ENCODE measurements around the gene IFRD2. TPM values are rescaled to one million over a fixed set of nuclear protein-coding genes. Genes with fewer than 3 reads are reported as not detected.
"Not testable (repeated sequence)": the region's sequence is repeated elsewhere in the genome, so short reads cannot be mapped to it uniquely, and the experiment has no call there.

IFRD2 gene
- polyA plus RNA-seq, 4 donors, result 39.6 to 50.5 (median 45.0) TPM

- no peak for DNase-seq (ENCODE audit: low read depth in 4 of 4, low spot score in 3 of 4)
Measured at GRCh38 chr3:50286322-50287227, 5.7 kb downstream of the IFRD2 start.

- not testable (repeated sequence) for DNase-seq (ENCODE audit: low read depth in 4 of 4, low spot score in 3 of 4)
Measured at GRCh38 chr3:50284121-50284520, 8.1 kb downstream of the IFRD2 start.

GRCh38 chr3:50279255-50280016, 12.8 kb downstream of the IFRD2 start:
- DNase-seq (ENCODE audit: low read depth in 4 of 4, low spot score in 3 of 4), result no peak

- DNase-seq (ENCODE audit: low read depth in 4 of 4, low spot score in 3 of 4), result no peak
Measured at GRCh38 chr3:50278880-50279224, 13.4 kb downstream of the IFRD2 start, which contains the start of gene LSMEM2. TSS of gene LSMEM2 (plus strand) at chr3:50279087. CDS start at chr3:50279114, 27 bp downstream.

- DNase-seq (ENCODE audit: low read depth in 4 of 4, low spot score in 3 of 4), result no peak
Measured at GRCh38 chr3:50278123-50278879, 13.9 kb downstream of the IFRD2 start.

GRCh38 chr3:50276762-50277101, 15.5 kb downstream of the IFRD2 start:
- DNase-seq (ENCODE audit: low read depth in 4 of 4, low spot score in 3 of 4), result no peak

GRCh38 chr3:50275996-50276761, 16.1 kb downstream of the IFRD2 start:
- DNase-seq (ENCODE audit: low read depth in 4 of 4, low spot score in 3 of 4), result no peak

GRCh38 chr3:50275141-50275995, 16.9 kb downstream of the IFRD2 start:
- DNase-seq (ENCODE audit: low read depth in 4 of 4, low spot score in 3 of 4), result no peak

GRCh38 chr3:50274371-50275104, 17.7 kb downstream of the IFRD2 start:
- DNase-seq (ENCODE audit: low read depth in 4 of 4, low spot score in 3 of 4), result no peak

GRCh38 chr3:50273689-50274065, 18.6 kb downstream of the IFRD2 start:
- DNase-seq (ENCODE audit: low read depth in 4 of 4, low spot score in 3 of 4), result no peak

GRCh38 chr3:50272911-50273688, 19.1 kb downstream of the IFRD2 start:
- peak in 2 of 4 donors; percentile 69 to 85 for DNase-seq (ENCODE audit: low read depth in 4 of 4, low spot score in 3 of 4)

- DNase-seq (ENCODE audit: low read depth in 4 of 4, low spot score in 3 of 4), result not testable (repeated sequence)
Measured at GRCh38 chr3:50272538-50272910, 19.7 kb downstream of the IFRD2 start.

- no peak for DNase-seq (ENCODE audit: low read depth in 4 of 4, low spot score in 3 of 4)
Measured at GRCh38 chr3:50271314-50271936, 20.8 kb downstream of the IFRD2 start.

GRCh38 chr3:50270422-50271224, 21.6 kb downstream of the IFRD2 start:
- no peak for DNase-seq (ENCODE audit: low read depth in 4 of 4, low spot score in 3 of 4)

- no peak for DNase-seq (ENCODE audit: low read depth in 4 of 4, low spot score in 3 of 4)
Measured at GRCh38 chr3:50269977-50270413, 22.2 kb downstream of the IFRD2 start.

GRCh38 chr3:50269460-50269859, 22.8 kb downstream of the IFRD2 start:
- DNase-seq (ENCODE audit: low read depth in 4 of 4, low spot score in 3 of 4), result no peak
